Renal pelvis (tissue), 4 donors: ENCODE measurements around the gene LVRN. TPM values are rescaled to one million over a fixed set of nuclear protein-coding genes. Genes with fewer than 3 reads are reported as not detected.

ENCODE experiments used
- DNase-seq: peaks from one replicate; pipeline ENCODE4 v3.0.0-alpha.2; 2013
- polyA plus RNA-seq, 3 donors: library from polyadenylated mRNA; unstranded; fragments of 120-200 nt; gene quantifications; one replicate each; pipeline ENCODE4 v1.2.1, GENCODE V29; 2013; ENCODE audit not compliant: insufficient read length in 3 of 3

LVRN gene
- polyA plus RNA-seq, 3 donors, result 0.65 to 1.4 (median 1.2) TPM

DNA sequence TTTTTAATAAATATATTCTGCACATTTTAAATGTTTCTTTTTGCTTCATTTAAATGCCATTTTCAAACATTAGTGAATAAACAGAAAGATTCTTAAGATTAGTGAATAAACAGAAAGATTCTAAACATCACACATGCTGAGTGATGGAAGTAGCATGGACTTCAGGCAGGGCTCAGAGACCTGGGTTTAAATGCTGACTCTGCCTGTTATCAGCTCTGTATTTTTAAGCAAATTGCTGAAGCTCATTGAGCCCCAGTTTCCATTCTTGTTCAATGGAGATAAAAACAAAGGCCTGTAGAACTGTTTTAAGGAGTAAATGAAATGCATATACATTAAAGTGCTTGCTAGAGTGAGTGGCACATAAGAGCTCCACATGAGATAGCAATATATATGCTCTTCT, 8.1 kb upstream of the LVRN start:
- DNase-seq, result no peak

DNA sequence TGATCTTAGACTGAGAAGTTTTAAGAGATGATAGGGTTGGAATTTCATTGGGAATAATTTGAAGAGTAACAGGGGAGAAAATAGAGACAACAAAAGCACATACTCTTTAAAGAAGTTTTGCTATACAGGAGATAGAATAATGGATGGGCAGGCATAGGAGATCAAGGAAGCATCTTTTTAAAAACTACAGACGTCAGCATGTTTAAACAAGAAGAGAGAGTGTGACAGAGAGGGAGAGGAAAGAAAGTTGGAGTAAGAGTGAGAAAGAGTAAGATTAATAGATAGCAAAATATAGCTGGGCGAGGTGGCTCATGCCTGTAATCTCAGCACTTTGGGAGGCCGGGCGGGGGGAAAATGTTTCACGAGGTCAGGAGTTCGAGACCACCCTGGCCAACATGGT, 5.3 kb upstream of the LVRN start:
- no peak for DNase-seq

DNA sequence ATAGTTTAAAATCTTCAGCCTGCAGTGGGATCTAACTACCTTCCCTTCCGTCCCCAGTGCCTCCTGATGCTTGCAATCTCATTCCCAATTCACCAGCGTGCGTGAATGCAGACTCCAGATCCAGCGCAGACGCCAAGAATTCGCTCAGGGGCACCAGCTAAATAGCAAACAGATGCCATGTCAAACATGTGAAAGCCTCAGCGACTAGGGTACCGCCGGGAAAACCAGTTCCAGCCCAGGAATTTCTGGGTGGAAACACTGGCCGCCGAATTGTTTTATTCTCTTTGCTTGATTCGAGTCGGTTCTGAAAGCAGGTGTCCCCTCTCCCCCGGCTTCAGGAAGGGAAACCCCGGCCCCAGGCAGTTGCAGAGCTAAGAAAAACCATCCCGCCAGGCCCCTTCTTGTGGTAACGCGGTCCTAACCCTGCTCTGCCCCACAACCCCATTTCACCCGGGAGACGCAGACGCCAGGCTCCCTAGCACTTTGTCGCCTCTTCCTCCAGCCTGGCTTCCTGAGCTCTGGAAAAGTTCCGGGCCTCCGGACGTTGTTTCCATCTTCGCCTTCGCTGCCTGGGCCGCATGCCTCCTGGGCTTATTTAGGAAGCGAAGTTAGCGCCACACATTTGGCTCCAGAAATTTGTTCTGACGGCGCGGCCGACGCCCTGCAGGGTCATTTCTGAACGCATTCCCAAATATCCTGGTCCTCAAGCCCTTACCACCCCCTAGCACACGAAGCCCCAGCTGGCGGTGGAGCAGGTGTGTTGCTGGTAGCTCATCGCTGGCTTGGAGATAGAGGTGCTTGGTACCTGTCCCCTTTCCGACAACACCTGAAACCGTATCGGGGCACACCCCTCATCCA, 665 bp upstream of the LVRN start:
- DNase-seq, result no peak

DNA sequence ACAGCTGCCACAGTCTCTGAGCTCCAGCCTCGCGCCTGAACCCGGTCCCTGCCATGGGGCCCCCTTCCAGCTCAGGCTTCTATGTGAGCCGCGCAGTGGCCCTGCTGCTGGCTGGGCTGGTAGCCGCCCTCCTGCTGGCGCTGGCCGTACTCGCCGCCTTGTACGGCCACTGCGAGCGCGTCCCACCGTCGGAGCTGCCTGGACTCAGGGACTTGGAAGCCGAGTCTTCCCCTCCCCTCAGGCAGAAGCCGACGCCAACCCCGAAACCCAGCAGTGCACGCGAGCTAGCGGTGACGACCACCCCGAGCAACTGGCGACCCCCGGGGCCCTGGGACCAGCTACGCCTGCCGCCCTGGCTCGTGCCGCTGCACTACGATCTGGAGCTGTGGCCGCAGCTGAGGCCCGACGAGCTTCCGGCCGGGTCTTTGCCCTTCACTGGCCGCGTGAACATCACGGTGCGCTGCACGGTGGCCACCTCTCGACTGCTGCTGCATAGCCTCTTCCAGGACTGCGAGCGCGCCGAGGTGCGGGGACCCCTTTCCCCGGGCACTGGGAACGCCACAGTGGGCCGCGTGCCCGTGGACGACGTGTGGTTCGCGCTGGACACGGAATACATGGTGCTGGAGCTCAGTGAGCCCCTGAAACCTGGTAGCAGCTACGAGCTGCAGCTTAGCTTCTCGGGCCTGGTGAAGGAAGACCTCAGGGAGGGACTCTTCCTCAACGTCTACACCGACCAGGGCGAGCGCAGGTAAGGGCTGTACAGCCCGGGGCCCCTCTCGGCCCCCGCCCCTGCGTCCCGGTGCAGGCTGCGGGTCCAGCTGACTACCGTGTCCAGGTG, 509 bp downstream of the LVRN start:
- no peak for DNase-seq

DNA sequence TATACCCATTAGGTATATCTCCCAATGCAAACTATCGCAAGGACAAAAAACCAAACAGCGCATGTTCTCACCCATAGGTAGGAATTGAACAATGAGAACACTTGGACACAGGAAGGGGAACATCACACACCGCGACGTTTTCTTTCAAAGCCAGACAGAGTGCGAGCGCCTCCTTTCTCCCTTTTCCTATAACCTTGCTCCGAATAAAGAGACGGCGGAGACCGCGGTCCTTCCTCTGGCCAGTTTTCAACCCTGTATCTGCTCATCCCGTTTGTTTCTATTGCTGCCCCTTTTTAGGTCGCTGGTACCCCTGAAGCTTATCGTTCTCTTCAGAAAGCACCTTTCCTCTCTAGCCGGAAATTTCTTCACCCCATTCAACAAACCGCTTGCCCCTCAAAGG, 1.3 kb downstream of the LVRN start:
- no peak for DNase-seq

DNA sequence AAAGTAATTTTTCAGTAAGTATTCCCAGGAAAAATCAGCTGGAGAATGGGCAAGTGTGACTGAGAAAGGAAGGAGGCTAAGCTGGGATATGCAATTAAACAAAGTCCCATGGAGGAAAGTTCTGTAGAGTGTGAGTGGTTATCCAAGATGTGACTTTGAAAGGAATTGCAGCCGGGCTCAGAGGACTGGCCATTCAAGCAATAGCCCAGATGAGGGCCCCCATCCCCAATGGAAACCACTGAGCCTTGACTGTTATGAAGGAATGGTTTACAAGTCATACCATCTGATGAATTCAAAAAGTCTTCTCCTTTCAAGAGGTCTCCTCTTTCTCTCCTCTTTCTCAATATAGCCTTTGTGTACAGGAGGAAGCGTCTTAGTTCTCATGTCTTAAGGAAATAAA, 6.5 kb downstream of the LVRN start:
- no peak for DNase-seq

DNA sequence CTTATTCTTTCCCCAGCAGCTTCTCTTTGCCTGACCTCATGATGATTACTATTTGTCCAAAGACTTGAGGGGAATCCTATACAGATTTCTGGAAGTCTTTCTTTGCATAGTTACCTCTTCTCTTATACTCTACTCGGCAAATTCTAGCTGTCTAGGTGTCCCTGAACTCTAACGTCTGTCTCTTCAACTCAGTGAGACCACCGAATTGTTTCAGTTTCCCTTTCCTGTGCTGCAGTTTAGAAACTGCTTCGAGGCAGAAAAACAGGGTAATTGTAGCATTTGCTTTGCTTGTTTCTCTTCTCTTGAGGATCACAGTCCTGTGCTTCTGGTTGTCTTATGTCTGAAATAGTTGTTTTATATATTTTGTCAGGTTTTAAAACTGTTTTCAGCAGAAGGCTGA, 14.8 kb downstream of the LVRN start:
- DNase-seq, result no peak

DNA sequence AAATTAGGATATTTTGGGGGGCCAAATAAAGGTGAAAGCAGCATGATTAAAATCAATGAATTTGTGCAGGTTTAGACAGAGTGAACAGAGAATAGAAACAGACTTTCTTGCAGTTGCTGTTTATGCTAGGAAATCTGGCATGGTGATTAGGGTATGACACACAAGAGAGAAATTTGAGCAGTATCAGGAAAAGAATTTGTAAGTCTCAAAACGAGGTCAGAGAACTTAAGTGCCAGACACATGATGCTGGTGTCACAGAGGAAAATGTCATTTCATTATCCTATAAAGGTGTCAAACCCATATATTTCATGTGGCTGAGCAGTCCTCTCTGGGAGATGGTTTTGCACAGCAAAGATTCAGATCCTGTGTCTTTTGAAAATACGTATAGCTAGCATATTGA, 15.7 kb downstream of the LVRN start:
- DNase-seq, result no peak

DNA sequence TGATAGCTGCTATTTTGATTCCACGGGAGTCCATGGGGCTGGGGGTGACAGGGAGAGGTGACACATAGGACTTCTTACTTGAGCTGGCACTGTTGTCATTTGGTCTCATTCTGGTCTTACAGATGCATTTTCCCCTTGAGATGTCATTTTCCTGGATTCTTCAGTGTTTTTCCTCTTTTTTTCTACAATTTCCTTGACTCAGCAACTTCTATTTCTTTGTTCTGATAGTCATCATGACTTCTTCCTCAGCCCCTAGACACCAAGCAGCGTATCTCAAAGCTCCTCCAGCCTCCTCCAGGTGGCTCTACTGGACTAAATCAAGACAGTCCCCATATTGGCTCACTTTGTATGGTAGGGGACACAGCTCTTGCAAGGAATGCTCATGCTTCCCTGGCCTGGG, 16.5 kb downstream of the LVRN start:
- no peak for DNase-seq

DNA sequence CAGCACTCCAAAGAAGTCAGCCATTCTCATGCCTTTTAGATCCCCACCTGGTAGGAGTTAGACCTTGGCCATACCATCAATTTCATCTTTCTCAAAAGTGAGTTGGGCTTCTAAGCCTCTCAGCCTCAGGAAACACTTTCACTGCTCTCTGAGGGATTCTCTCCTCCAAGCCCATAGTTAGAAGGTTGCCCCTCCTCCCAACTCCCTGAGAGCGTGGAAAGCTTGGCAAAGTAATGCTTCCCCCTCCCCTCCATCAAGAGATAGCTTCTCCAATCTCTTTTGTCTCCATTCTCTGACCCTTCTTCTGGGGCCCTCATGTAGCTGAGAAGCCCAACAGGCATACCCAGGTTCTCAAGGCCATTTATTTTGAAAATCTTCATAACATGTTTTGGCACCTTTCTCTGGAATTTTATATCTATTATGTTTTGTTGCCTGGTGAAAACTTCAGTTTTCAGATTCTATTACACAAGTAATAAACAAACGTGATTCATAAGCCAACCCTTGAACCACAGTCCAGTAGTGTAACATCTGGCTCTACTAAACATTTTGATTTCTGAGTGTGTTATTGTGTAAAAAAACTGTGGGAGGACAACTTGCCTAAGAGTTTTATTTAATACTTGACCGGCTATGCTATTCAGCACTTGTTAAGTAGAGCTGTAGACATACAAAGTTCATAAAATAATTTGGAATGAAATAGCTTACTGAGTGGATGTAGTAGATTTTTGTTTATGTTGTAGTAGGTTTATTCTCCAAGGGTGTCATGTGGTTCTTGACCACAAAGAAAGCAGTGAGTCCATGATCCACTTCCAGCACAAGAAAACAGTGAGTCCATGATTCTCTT, 17.1 kb downstream of the LVRN start:
- no peak for DNase-seq

DNA sequence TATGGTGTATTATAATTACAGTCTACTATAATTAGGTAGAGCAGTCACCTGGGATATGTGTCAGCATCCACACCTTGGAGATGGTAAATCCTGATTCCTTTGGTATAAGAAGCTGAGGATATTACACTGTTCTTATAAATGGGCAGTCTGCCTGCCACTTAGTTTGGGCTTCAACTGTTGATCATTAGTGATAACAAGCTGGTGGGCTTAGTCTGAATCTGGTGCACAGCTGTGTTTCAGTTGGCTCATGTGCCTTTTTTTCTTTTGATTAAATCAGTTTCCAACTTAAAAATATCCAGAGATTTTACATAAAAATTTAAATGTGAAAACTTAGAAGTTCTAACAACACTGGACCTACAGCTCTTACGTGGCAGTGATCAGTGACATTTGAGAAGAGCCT, 21.2 kb downstream of the LVRN start:
- DNase-seq, result no peak

DNA sequence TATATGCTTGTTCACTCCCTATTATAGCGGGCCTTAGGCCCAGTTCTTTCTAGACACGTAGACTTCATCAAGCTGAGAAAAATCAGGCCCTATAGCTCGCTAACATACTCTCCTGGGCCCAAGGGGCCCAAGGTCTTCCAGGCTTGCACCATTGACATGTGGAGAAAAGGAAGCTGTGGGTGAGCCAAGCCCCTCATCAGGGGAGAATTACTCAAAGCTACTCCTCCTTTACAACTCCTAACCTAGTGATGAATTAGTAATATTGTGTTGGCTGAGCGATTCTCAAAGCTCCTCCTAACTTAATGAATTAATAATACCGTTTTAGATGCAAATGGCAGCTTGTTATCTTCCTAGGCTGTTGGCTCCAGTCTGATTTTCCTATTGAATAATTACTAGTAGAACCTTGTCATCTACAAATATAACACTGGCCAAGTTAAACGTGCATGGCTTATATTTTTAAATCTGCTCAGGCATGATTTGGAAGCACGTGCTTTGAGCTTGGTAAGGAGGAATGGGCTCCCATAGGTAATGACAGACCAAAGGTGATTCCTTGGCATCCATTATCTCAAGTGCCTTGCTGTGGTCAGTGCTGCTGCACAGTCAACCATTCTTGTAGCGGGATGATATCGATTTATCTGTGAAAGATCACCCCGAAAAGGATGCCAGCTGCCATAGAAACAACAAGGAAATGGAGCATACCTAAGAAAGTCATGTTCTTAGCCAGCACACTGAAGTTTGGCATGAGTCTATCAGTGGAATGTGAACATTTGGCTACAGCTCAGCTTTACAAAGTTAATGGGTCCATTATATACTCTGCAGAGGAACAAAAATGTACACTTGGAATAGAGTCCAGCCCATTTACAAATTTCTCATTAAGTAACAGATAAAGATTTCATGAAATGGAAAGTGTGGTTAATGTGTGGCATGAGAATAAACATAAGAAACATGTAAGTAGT, 23.8 kb downstream of the LVRN start:
- no peak for DNase-seq

DNA sequence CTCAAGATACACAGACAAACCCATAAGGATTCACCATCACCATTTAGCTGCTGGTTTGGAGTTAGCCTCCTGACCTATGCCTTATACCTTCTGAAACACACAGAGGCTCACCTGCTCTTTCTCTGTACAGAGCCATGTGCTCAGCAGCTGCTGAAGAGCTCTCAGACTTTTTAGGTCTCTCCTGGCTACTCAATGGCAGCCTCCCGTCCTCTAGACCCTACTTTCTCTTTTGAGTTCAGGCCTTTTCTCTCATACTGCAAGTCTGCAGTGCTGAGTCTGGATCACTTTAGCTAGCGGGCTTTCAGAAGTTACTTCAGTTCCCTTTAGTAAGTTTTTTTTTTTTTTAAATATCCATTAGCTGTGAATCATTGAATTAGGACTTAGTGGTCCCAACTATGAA, 25.7 kb downstream of the LVRN start:
- DNase-seq, result no peak

DNA sequence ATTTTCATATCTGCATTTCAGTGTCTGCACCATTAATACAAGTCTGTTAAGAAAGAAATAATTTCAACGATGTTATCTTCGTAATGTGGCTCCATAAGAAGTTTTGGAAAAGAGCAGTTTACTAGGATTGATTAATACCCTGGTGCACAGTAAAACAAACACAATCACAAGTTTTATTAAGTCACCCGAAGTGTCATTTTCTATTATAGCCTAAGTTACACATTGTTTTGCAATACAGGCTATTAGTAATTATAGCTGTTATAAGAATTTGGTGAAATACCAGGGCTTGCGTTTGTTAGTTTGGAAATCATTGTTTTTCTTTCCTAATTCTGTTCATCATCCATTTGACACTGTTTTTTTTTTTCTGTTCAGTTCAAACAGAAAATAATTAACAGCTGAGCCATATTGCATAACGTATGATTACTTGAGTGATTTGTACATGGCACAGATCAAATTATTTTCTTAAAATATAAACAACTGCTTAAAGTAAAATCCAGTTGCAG, 30.6 kb downstream of the LVRN start:
- no peak for DNase-seq

DNA sequence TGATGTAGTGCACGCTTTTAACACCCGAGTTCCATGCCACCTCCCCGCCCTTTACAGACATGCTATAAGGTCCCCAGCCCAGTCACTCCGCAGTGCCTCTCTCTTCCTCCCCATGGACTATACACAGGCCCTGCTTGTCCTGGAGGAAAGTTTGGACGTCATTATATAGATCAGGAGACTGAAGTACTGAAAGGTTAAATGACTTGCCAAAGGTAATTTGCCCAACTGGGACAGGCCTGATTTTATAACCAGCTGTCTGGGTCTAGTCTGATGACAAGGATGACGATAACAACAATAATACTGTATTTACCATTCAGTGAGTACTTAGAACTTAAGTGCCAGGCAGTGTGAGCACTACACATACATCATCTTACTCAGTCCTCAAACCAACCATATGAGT, 33.1 kb downstream of the LVRN start:
- no peak for DNase-seq

DNA sequence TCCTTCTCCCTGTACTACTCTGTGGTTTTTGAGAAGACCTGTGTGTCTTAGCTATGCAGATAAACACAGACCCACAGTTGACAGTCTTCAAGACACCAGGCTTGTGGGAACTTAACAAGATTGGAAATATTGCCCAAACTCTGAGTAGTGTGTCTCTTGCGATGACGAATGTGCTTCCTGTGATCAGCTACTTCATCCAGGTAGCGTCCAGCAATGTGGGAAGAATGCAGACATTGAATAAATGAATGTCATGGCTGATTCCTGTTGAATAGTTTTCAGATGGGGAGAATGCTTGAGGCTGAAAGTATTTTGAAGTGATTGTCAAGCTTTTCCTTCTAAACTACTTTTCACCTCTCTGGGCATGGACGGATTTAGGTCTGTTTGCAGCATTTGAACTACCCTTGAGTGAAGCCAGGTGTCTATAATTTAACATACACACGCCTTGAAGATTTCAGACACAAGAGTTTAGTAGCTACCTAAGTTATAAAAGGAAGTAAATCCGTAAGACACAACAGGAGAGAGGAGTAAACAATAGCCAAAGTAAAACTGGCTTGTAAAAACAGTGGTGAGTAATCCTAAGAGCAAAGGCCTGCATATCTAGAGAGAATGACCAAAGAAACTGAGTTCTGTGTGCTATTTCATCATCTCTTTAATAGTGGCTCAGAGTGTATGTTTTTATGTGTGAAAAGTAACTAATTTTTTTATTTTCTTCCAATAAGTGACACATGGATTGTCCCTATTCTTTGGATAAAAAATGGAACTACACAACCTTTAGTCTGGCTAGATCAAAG, 40.0 kb downstream of the LVRN start:
- DNase-seq, result no peak

DNA sequence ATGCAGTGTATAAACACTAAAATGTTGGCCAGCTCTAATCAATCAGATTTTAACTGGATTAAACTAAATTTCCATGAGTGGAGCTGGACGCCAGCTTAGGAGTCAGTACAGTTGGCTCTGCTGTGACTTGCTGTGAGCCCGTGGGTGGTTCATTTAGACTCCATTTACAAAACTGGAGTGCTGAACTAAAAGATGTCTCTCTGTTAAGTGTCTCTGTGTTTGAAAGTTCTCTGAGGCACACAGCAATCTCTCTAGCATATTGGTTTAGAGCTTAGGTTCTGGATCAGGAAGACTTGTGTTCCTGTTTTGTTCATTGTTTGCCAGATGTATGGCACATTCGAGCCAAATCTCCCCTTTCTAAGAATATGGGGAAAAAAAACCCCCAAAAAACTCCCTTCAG, 42.0 kb downstream of the LVRN start:
- no peak for DNase-seq

DNA sequence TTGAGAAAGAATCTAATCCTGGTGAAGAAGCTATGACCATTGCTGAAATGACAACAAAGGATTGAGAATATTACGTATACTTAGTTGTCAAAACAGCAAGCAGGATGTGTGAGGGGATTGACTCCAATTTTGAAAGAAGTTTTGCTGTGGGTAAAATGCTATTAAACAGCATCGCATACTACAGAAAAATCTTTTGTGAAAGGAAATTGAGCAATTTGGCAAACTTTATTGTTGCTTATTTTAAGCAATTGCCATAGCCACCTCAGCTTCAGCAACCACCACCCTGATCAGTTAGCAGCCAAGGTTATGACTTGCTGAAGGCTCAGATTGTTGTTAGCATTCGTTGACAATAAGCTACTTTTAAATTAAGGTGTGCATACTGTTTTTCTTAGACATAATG, 47.5 kb downstream of the LVRN start:
- no peak for DNase-seq

DNA sequence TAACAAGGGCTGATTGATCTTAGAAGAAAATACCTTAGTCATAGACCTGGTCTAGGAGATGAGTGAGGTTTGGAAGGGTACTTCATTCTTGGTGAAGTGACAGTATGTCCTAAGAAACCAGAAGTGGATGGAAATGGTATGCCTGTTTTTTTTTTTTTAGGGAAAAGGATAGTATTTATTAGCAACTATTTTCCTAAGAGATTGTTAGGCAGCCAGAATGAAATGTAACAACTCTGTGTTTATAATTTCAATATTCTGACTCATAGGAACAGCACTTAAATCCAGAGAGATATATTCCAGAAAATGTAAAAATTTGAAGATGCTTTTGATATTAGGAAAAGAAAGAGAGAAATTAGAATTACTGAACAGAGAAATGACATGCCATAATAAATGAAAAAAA, 48.8 kb downstream of the LVRN start:
- DNase-seq, result no peak

DNA sequence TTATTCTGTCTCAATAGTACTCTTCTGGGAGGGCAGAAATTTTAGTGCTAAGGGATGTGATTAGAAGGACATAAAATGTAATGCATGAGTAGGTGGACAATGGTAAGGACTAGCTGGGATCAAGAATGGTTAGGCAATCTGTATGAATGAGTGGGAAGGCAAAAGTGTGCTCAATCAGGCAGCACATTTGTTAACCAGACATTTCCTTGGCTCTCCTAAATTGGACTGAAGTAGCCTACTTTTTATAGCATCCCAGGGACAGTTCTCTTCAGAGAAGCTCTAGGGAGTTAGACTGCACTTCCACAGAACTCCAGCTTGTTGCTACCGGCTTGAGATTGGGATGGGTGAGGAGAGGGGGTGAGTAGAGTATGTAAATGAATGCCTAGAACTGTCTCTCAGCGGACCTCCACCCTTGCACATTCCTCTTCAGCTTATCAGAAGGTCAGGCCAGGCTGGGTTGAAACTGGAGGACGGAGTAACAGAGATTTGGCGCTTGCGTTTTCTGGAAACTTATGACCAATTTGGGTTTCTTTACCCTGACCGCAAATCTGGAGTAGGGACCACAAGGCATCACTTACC, 51.0 kb downstream of the LVRN start:
- DNase-seq, result no peak
